ENCODE results near the gene NSRP1. TPM values are rescaled to one million over a fixed set of nuclear protein-coding genes. Genes with fewer than 3 reads are reported as not detected.
A peak's percentile ranks its signal among the peaks of the same experiment; 100 is the strongest.

Gene NSRP1
- total and polyA plus RNA-seq, 2 of the 4 experiments (the other 2 are of a cell fraction): 3.4 to 14.2 TPM

- Histone ChIP-seq H2AFZ (replicated peaks; ENCODE audit: low read length, poor library complexity) (no peak overlapping the region), H3K4ac (ENCODE audit: low read depth, low read length) (no peak overlapping the region), H3K9me1 (ENCODE audit: insufficient read depth, low read length) (no peaks in the 10 kb centered on the region), H3K79me1 (ENCODE audit: low read depth in 1 of 2, low read length in 2 of 2) (no peaks in the 10 kb centered on the region), H2BK15ac (ENCODE audit: low read depth, low read length) (no peak overlapping the region), H2AK5ac (ENCODE audit: low read depth, low read length) (no peak overlapping the region), H3K18ac (ENCODE audit: low read depth, low read length) (no peak overlapping the region), H3K4me3 (ENCODE audit: insufficient read depth, low read depth, low read length) (no peak overlapping the region), H2AK9ac (replicated peaks; ENCODE audit: low read depth, low read length, poor library complexity) (no peak overlapping the region), H2BK5ac (ENCODE audit: low read depth, low read length, poor library complexity, severe bottlenecking) (no peak overlapping the region), H3K14ac (replicated peaks; ENCODE audit: low read depth, low read length) (no peak overlapping the region), H3K56ac (ENCODE audit: extremely low read depth, insufficient read depth, low read length) (no peak overlapping the region), H3K9me3 (ENCODE audit: control insufficient read depth, insufficient read depth, low read length) (peaks cover 2% of the 10 kb centered on the region; the same call in 1 of the 2 replicates), H3K4me1 (ENCODE audit: control insufficient read depth, insufficient read depth, low read length) (no peaks in the 10 kb centered on the region), H2BK20ac (ENCODE audit: low read depth, low read length) (no peak overlapping the region), H4K8ac (ENCODE audit: low read depth in 2 of 2, low read length in 2 of 2) (no peak overlapping the region), H3K36me3 (ENCODE audit: control insufficient read depth, insufficient read depth, low read length) (no peaks in the 10 kb centered on the region), H3K23ac (ENCODE audit: low read depth, low read length) (no peak overlapping the region), H4K5ac (ENCODE audit: low read depth, low read length) (no peak overlapping the region), H2BK120ac (ENCODE audit: low read depth, low read length) (no peak overlapping the region), H3K9ac (ENCODE audit: low read depth, low read length) (no peak overlapping the region), H4K20me1 (ENCODE audit: insufficient read depth, low read length) (no peaks in the 10 kb centered on the region), H4K91ac (ENCODE audit: insufficient read depth, low read depth, low read length) (no peak overlapping the region), H3K27ac (ENCODE audit: insufficient read depth, low read length) (no peak overlapping the region), H3K4me2 (ENCODE audit: low read depth, low read length) (no peak overlapping the region), H3K27me3 (ENCODE audit: control insufficient read depth, insufficient read depth, low read length) (peaks cover 32% of the 10 kb centered on the region)
- BruUV-seq (replicated peaks): no TSS peak
- ChIA-PET POLR2A (ENCODE audit: unreplicated experiment) (no interaction called here), CTCF (no interaction called here)
- WGBS, 2 experiments (ENCODE audit: extremely low coverage in 2 of 2, insufficient read length in 1 of 2): no CpG with 5 or more reads among the region's 2 CpGs
- dilution Hi-C loops (cut with HindIII; ENCODE audit: low sequenced_read_pairs, unreplicated experiment) (no loop called here), in situ Hi-C loops (cut with MboI; ENCODE audit: low sequenced_read_pairs) (loop anchor here (25.0 kb wide), 1 partner anchor 737 kb away; no protein-coding TSS in a partner anchor), intact Hi-C loops (cut with micrococcal nuclease) (loop anchor here (10.0 kb wide), 1 partner anchor 109 kb away; no protein-coding TSS in a partner anchor)
- TF ChIP-seq RAD21 (IDR thresholded peaks at IDR 0.05; ENCODE audit: low read length): no peak
- 0 out of 2 replicates have a peak, but pooled peaks have one; percentile 3 for TF ChIP-seq MAFK (IDR thresholded peaks at IDR 0.05; ENCODE audit: low read depth, low read length)
- ATAC-seq (ENCODE audit: low read depth) (no peak), DNase-seq (no peak)
Observed at GRCh38 chr17:30074254-30074653, 42.4 kb upstream of the NSRP1 start.

Data from IMR-90 (cell line).